MV-4-11 (cell line): ENCODE measurements around the gene SH3BP2.

Source experiments
- DNase-seq: peaks from one replicate; lab custom pipeline; 2025; lab: John Stamatoyannopoulos, UW

The SH3BP2 gene

DNA sequence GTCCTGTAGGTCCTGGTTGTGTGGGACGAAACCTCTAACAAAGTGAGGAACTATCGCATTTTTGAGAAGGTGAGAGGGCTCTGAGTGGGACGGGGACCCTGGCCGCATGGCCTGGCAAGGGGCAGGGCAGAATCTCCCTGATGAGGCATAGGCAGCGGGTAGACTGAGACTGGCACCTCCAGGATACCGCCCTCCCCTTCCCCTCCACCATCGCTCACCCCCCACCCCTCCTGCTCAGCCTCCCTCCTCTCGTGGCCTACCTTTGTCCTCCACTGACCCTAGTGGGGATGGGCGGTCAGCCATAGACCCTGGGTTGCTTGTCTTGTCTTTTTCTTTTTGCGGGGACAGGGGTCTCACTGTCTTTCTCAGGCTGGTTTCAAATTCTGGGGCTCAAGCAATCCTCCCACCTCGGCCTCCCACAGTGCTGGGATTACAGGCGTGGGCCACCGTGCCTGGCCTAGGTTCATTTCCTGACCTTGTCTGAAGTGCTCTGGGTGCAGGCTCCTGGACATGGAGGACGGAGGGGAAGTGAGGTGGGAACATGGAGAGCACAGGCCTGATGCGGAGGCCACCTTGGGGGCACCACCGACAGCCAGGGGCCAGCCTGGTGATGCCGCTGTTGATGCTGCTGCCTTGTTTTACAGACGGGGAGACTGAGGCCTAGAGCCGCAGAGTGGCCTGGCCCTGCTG lies 40.2 kb downstream of the SH3BP2 start:
- DNase-seq = no peak

DNA sequence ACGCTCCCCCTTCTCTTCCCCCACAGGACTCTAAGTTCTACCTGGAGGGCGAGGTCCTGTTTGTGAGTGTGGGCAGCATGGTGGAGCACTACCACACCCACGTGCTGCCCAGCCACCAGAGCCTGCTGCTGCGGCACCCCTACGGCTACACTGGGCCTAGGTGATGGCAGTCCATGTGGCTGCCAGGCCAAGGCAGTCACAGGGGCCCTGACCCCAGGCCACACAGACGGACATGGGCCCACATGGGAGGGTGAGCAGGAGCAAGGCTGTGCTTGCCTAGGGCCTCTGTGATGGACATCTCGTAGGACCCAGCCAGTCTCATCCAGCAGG lies 40.8 kb downstream of the SH3BP2 start:
- DNase-seq = no peak

DNA sequence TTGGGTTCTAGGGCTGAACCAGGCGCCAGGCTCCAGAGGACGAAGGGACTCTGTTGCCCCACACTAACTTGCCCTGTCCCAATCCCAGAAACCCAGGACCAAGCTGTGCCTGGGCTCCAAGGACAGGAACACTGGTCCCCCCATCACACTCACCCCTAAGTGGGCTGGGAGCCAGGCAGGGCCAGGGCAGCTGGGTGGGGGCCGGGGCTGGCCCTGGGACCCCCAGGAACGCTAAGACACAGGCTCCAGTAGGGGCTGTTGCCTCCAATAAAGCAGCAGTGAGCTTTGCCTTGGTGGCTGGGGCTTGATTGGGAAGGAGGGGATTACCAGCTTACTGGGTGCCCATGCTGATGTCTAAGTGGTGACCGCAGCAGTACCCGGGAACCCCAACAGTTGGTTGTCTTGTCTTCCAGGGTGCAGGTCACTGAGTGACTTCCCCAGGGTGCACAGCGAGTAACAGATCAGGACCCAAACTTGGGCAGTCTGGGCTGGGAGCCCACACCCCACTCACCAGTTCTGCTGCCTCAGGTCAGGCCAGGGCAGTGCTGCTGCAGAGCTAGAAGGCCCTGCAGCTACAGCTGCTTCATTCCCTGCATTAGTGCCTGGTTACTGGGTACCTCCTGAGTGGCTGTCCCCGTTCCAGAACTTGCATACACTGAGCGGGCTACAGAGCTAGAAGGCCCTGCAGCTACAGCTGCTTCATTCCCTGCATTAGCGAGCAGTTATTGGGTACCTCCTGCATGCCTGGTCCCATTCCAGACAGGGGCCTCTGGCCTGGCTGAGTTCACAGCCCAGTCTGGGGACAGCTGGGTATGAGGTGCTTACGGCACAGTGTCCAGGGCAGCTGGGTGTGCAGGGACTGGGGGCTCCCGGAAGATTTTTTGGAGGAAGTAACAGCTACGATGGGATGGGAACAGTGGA lies 41.4 kb downstream of the SH3BP2 start:
- no peak for DNase-seq

DNA sequence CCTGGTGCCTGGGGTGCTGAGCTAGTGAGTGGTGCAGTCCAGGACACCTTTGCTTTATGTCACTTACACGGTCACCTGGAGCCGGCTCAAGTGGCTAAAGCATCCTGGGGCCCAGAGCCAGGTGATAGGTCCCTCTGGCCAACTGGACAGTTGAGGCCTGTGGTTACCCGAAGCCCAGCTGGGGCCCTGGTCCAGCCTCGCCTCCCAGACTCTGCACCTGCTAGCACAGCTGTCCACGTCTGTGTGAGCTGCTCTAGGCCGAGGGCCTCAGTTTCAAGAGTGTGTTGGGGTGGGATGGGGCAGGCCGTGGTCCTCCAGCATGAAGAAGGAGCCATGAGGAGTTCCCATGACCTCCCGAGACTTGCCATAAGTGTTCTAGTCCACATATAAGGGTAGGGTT lies 43.1 kb downstream of the SH3BP2 start:
- DNase-seq = no peak

DNA sequence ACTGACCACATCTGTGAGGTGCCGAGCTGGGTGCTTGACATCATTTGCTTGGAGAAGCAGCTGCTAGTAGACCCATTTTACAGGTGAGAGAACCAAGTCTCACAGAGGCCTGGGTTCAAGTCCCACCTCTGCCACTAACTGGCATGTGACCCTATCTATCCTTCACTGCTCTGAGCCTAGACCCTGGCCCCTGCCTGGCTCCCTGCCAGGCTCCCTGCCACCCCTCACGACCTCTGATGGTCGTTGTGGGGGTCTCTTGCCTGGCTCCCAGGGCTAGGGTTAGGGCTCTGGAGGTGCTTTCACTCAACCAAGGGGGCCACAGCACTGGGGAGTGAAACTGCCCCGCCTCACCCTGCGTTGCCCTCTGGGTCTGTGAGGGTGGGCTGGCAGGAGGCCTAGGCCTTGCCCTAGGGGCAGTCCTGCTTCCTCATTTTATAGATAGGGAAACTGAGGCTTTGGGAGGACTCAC lies 43.5 kb downstream of the SH3BP2 start:
- no peak for DNase-seq

DNA sequence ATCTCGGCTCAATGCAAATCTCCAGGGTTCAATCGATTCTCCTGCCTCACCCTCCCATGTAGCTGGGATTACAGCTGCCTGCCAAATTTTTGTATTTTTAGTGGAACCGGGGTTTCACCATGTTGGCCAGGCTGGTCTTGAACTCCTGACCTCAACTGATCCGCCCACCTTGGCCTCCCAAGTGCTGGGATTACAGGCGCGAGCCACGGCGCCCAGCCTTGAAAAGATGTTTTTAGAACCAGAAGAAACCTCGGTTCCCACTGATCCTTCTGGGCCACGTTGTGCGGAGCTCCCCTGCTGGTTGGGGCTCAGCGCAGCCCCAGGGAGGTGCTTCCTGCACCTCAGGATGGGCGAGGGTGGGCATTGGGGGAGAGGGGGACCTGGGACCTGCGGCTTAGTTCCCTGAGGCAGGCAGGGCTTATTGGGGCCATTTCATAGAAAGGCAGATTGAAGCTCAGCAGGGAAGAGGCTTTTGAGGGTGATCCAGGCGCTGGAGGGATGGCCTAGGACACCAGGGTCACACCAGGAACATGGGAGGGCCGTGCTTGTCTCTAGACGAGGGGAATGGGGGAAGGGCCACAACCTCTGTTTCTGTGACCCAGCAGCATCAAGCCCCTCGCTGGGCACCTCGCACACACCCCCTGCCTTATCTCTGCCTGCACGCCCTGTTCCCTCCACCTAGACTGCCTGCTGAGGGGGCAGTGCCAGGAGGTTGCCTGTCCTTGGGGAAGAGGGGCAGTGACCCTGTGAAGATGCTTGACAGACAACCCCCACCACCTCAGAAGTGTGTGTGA lies 44.4 kb downstream of the SH3BP2 start:
- peak; percentile 50 for DNase-seq

DNA sequence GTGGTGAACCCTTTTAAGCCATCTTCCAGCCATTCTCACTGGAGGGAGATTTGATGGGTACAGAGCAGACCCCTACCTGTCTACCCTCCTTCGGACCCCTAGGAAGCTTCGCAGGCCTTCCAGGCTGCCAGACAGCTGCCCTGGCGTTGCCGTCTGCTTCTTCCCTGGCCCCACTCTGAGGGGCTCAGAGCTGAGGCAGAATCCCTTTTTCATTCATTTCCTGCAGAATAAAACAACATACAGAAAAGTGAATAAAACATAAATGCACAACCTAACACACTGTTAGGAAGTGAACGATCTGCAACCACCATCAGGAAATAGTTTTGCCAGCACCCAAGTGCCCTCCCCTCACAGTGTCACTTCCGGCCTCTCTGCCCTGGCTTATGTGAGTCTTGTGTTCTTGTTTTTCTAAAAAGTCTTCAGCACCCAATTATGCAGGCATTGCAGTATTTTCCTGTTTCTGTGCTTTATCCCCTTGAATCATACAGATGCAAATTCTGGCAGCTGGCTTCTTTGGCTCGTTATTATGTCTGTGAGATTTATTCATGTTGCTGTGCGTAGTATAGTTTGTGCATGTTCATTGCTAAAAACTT lies 45.1 kb downstream of the SH3BP2 start:
- DNase-seq = peak; percentile 85

DNA sequence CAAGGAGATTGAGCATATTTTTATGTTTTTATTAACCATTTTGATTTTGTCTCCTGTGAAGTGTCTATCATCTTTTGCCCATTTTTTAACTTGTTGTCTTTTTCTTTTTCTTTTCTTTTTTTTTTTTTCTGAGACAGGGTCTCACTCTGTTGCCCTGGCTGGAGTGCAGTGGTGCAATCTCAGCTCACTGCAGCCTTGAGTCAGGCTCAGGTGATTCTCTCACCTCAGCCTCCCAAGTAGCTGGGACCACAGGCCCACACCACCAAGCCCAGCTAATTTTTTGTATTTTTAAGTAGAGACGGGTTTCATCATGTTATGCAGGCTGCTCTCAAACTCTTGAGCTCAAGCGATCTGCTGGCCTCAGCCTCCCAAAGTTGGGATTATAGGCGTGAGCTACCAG lies 46.2 kb downstream of the SH3BP2 start:
- DNase-seq = no peak

DNA sequence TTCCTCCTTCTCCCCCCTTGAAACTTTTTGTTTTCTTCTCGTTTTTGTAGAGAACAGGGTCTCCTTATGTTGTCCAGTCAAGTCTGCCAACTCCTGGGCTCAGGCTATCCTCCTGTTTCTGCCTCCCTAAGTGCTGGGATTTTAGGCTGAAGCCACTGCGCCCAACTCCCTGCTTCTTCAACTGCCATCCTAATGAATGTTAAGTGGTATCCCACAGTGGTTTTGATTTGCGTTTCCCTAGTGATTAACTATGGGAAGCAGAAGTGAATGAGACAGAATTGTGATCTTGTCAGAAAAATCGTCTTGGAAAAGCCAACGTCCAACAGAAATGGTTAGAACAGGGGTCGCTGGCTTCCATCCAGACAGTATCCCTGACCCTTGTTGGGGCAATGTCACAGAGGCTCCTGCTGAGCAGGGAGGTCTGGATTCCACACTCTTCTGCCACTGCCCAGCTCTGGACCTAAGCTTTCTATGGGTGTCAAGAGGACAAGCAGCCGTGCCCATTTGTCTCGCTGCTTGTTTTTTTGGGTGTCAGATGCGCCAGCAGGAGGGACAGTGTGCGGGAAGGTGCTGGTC lies 49.9 kb downstream of the SH3BP2 start:
- DNase-seq = peak; percentile 26

DNA sequence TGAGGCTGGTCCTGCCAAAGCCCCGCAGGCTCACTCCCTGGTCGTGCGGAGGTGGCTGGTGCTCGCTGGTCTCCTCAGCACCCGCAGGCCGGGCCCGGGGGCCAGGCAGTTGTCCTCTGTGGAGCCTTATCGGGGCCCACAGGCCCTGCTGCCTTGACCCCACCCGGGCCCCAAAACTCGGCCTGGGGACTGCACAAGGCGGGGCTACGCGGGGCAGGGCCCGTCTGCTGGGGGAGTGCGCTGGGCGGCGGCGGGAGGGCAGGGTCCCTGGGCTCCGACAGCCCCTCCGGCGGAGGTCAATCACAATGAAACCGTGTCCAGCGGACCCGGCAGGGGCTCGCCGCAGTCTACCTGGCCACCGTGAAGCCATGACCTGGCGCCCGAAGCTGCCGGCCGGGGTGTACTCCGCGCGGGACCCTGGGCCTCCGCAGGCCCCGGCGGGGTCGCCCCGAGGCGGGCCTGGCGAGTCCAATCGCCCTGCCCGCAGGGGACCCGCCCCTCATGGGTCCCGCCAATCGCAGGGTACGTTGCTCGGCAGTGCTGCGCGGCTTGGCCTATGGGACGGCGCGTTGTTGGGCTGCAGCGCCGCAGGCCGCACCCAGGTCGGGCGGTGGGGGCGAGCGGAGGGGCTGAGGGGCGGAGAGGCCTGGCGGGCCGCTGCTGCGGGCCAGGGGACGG lies 50.5 kb downstream of the SH3BP2 start, which contains the start of gene ADD1:
Gene ADD1, plus strand, starts transcription at position 582 of the 678 bp plus-strand sequence. CDS start 32,072 bp downstream, outside the sequence.
- DNase-seq = peak; percentile 76

DNA sequence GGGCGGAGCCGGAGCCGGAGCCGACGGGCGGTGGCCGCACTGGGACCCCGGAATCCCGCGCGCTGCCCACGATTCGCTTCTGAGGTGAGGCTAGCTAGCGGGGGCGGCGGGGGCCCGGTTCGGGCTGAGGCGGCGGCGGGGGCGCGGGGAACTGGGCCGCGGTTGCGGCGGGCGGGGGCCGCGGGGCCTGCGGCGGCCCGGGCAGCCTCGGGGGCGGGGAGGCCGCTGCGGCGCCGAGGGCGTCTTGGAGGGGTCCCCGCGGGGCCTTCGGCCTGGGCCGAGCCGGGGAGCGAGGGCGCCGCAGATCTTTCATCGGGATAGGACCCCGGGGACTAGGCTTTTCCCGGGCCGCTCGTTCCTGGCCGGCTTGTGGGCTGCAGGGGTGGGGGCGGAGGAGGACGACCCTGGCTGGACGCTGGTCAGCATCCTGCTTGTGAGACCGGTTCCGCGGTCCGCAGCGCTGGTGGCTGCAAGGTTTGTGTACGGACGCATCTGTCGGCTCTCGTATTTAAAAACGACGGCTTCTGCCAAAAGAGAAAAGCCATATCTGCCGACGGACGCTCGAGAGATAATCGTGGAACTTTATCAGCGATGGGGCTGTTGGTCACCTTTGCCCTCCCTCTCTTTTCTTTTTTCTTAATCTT lies 51.2 kb downstream of the SH3BP2 start:
- DNase-seq = no peak

DNA sequence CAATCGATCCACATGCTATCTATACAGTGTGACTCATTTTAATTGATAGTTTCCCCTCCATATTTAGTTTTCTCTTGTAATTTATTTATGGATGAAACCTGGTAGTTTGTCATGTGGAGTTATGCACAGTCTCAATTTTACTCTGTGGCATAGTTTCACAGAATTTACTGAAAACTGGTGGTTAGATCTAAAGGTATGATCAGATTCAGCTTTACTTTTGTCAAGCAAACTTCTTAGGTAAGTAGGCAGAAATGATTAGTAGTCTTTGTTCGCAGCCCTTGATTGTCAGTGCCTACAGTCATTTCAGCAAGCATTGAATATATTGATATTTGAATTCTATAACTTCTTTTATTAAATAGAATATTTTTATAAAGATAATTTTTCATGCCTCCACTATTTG lies 53.3 kb downstream of the SH3BP2 start:
- no peak for DNase-seq

DNA sequence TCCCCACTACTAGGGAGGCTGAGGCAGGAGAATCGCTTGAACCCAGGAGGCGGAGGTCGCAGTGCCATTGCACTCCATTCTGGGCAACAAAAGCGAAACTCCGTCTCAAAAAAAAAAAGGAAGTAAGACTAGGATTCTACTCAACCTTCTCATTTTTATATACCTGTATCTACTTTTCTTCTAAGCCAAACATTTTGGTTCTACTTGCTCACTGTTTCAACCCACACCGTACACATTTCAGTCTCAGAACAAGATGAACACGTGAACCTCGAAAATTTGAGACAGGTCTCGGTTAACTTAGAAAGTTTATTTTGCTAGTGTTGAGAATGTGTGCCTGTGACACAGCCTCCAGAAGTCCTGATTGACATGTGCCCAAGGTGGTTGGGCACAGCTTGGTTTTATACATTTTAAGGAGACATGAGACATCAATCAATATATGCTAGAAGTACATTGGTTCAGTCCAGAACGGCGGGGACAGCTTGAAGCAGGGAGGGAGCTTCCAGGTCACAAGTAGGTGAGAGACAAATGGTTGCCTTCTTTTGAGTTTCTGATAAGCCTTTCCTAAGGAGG lies 54.5 kb downstream of the SH3BP2 start:
- DNase-seq = no peak

DNA sequence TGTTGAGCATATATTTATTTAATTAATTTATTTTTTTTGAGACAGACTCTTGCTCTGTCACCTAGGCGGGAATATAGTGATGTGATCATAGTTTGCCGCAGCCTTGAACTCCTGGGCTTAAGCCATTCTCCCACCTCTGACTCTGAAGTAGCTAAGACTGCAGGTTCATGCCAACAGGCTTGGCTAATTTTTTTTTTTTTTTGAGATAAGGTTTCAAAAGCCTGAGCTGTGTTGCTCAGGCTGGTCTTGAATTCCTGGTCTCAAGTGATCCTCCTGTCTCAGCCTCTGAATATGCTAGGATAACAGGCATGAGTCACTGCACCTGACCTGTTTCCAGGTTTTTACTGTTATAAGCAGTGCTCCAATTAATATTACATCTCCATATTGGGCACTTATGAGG lies 55.6 kb downstream of the SH3BP2 start:
- DNase-seq = no peak

DNA sequence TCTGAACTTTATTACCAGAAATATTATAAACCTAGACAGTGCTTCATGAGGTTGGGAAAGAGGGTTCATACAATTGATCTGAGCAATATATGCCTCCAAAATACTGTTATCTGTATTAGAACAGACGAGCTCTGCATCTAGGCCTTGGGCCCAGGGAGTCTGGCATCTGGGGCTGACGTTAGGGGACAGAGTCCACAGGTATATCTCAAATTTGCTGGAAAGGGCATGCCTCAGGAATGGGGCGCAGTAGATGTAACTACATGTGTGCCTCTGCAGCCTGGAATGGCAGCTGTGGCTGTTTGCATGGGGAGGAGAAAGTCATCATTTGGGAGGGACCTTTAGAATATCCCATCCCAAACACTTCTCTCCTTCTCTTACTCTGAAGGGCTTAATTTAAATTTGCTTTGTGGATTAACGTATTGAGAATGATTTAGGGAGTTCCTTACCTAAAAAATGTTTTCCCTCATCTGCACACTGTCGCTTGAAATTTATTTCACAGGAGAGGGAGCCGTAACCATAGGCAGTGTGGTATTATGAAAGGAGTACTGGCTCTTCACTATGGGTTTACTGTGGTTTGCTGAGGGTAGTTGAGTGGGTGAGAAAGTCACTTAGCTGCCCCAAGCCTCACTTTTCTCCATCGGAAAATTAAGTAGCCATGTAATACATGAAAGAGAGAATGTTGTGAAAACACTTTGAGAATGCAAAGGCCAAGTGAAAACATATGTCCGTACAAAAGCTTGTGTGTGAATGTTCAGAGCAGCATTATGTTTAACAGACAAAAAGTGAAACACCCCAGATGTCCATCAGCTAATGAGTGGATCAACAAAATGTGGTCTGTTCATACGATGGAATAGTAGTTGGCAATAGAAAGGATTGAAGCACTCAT lies 56.6 kb downstream of the SH3BP2 start:
- peak; percentile 45 for DNase-seq

DNA sequence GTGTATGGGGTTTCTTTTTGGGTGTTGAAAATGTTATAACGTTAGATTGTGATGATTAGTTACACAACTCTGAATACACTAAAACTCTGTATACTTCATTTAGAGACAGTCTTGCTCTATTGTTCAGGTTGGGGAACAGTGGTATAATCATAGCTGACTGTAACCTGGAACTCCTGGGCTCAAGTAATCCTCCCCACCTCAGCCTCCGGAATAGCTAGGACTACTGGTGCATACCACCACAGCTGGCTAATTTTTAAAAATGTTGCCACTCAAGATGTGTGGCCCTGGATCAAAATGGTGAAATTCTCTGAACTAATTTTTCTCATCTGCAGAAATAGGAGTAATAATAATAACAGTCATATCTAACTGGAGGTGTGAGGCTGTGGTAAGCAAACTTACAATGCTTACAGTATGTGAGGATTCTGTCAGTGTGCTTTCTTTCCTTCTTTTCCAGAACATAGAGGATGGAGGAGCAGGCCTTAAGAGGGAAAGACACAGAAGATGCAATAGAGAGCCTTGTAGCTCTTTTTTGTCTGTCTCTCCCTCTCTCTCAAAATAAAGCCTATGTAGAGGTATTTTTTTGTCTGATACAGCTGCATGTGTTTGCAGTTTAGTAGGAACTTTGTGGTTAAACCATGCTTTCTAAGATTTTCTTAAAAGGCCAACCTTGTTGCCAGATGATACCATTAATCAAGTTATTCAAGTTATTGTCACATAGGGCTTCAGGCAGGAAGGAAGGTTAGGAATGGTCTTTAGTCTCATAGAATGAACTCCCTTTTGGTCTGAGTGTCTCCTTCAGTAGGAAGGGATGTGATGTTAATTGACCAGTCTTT lies 58.3 kb downstream of the SH3BP2 start:
- DNase-seq = no peak

DNA sequence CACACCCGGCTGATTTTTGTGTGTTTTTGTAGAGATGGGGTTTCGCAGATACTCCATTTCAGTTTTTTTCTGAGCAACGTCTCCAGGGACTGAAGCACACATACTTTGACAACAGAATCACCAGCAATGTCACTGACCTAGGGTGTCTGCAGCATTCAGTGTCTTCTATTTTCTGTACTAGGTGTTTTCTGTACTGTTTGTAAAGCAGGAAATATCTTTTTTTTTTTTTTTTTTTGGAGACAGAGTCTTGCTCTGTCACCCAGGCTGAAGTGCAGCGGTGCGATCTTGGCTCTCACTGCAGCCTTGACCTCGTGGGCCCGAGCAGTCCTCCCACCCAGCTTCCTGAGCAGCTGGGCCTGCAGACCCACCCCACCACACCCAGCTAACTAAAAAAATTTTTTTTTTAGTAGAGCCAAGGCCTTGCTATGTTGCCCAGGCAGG lies 59.6 kb downstream of the SH3BP2 start:
- DNase-seq = no peak

DNA sequence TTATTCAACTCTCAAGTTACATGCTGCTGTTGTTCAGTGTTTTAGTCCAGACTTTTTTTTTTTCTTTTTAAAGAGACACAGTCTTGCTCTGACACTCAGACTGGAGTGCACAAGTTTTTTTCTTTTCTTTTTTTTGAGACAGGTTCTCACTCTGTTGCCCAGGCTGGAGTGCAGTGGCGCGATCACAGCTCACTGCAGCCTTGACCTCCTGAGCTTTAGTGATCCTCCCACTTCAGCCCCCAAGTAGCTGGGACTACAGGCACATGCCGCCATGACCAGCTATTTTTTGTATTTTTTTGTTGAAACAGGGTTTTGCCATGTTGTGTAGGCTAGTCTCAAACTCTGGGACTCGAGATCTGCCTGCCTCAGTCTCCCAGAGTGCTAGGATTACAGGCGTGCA lies 62.7 kb downstream of the SH3BP2 start:
- DNase-seq = no peak
